Right cardiac atrium (tissue), 5 donors: ENCODE measurements around the gene GAPT. TPM values are rescaled to one million over a fixed set of nuclear protein-coding genes. Genes with fewer than 3 reads are reported as not detected.
A peak's percentile ranks its signal among the peaks of the same experiment; 100 is the strongest.

Experiments
- ATAC-seq, 2 donors: fragments of 200-7000 bp; cut with Tn5 transposase; one replicate each; pipeline versions ENCODE4 v1.8.0 to v1.9.1; 2020; ENCODE audit warnings: moderate library complexity in 2 of 2, mild to moderate bottlenecking in 1 of 2
- DNase-seq, 3 donors: peaks; one replicate each; pipeline ENCODE4 v3.0.0-alpha.2; 2020
- H3K27ac ChIP-seq: one replicate; pipeline ENCODE4 v1.5.1; 2013; ENCODE audit warnings: mild to moderate bottlenecking, low read length, control low read depth, moderate library complexity
- H3K27me3 ChIP-seq: one replicate; pipeline ENCODE4 v1.6.1; 2013; ENCODE audit not compliant: control insufficient read depth, insufficient read depth
- H3K4me1 ChIP-seq: one replicate; pipeline ENCODE4 v1.6.1; 2013; ENCODE audit warnings: low read length; ENCODE audit not compliant: control insufficient read depth, insufficient read depth
- H3K4me3 ChIP-seq: one replicate; pipeline ENCODE4 v1.5.1; 2013; ENCODE audit warnings: low read length, control low read depth
- H3K9me3 ChIP-seq: one replicate; pipeline ENCODE4 v1.6.1; 2013; ENCODE audit warnings: low read length; ENCODE audit not compliant: control insufficient read depth
- WGBS: extraction: QIAGEN DNeasy Blood & Tissue Kit; methylation state at CpG from one replicate; pipeline ENCODE4 v1.1.7; 2013; 5-methylcytosine and 5-hydroxymethylcytosine counted together
- intact Hi-C, 4 donors: fragments of 100-400 bp; cut with DNase I; formaldehyde crosslinking; loops; one replicate each; pipeline versions ENCODE4 v1.11.0 to v1.14.0; 2022 to 2023
- polyA plus RNA-seq: library from polyadenylated mRNA; stranded (reverse); fragments of 200-250 nt; gene quantifications from one replicate; pipeline ENCODE4 v1.2.3, GENCODE V29; 2013
- total RNA-seq, 4 donors: library from RNA; stranded (reverse); fragmentation: NEBNext Ultra II Directional; extraction: Animal tissue kit (Norgen Biotek cat#: 25700); gene quantifications; one replicate each; pipeline ENCODE4 v1.2.1, GENCODE V29; 2021
- donor health status: healthy with polysubstance abuse.
- donor health status: DM: no; HTN: yes; CAD: no.
- donor health status: DM: no; HTN: no; CAD: no.
- donor health status: DM: no; HTN: yes; CAD: no; lungs with severe emphysema.
- donor health status: DM: yes; HTN: yes; CAD: no.

GAPT gene
- total and polyA plus RNA-seq, 5 donors = 0.11 to 0.94 (median 0.48) TPM; not detected in 1

- Histone ChIP-seq H3K4me3 (no peak overlapping the region), H3K9me3 (no peaks in the 10 kb centered on the region), H3K27me3 (no peaks in the 10 kb centered on the region), H3K27ac (no peak overlapping the region), H3K4me1 (no peaks in the 10 kb centered on the region)
- intact Hi-C loops = loop anchor here in 1 of 4 donors (10.0 kb wide), 1 partner anchor 354 kb away; no protein-coding TSS in a partner anchor
- no peak for ATAC-seq
- DNase-seq = no peak
- WGBS = 67% methylated on average over 4 of the region's 4 CpGs
These were observed 709 bp upstream of the GAPT start for GRCh38 chr5:58490402-58491050.

GRCh38 chr5:58493141-58493540, 1.9 kb downstream of the GAPT start:
- intact Hi-C loops = loop anchor here in 1 of 4 donors (10.0 kb wide), 1 partner anchor 352 kb away; no protein-coding TSS in a partner anchor
- no peaks in the 10 kb centered on the region for H3K27me3 ChIP-seq
- H3K4me1 ChIP-seq = no peaks in the 10 kb centered on the region
- no peaks in the 10 kb centered on the region for H3K9me3 ChIP-seq
- ATAC-seq = no peak
- H3K4me3 ChIP-seq = no peak overlapping the region
- no peak overlapping the region for H3K27ac ChIP-seq
- no peak for DNase-seq

- H3K4me1 ChIP-seq = no peaks in the 10 kb centered on the region
- ATAC-seq = no peak
- H3K27me3 ChIP-seq = no peaks in the 10 kb centered on the region
- H3K9me3 ChIP-seq = no peaks in the 10 kb centered on the region
- no peak overlapping the region for H3K4me3 ChIP-seq
- H3K27ac ChIP-seq = no peak overlapping the region
- intact Hi-C loops = loop anchor here in 2 of 4 donors (5.0 to 10.0 kb wide), 2 partner anchors 348 to 356 kb away; no protein-coding TSS in a partner anchor
- WGBS = 80% methylated on average over 3 of the region's 3 CpGs
- no peak for DNase-seq
These were observed 5.3 kb downstream of the GAPT start for GRCh38 chr5:58496488-58496887.

- H3K4me3 ChIP-seq = no peak overlapping the region
- H3K4me1 ChIP-seq = no peaks in the 10 kb centered on the region
- WGBS = 80% methylated on average over 5 of the region's 5 CpGs
- no peaks in the 10 kb centered on the region for H3K27me3 ChIP-seq
- no peak for DNase-seq
- ATAC-seq = no peak
- intact Hi-C loops = loop anchor here in 2 of 4 donors (5.0 to 10.0 kb wide), 2 partner anchors 347 to 355 kb away; no protein-coding TSS in a partner anchor
- H3K9me3 ChIP-seq = no peaks in the 10 kb centered on the region
- H3K27ac ChIP-seq = no peak overlapping the region
These were observed 6.2 kb downstream of the GAPT start for GRCh38 chr5:58497386-58497785.

- ATAC-seq (no peak), DNase-seq (no peak)
- no peak overlapping the region for H3K4me3 ChIP-seq
- no peaks in the 10 kb centered on the region for H3K9me3 ChIP-seq
- no peak overlapping the region for H3K27ac ChIP-seq
- no peaks in the 10 kb centered on the region for H3K27me3 ChIP-seq
- H3K4me1 ChIP-seq = no peaks in the 10 kb centered on the region
- intact Hi-C loops = loop anchor here in 3 of 4 donors (2.0 to 10.0 kb wide), 3 partner anchors 347 to 354 kb away; no protein-coding TSS in a partner anchor
These were observed 6.7 kb downstream of the GAPT start for GRCh38 chr5:58497921-58498320.

GRCh38 chr5:58498340-58498942, 7.2 kb downstream of the GAPT start:
- no peak overlapping the region for H3K4me3 ChIP-seq
- ATAC-seq (peak in 1 of 2 donors; percentile 52), DNase-seq (peak in 2 of 3 donors; percentile 33 to 58)
- WGBS = 7% methylated on average over 2 of the region's 2 CpGs
- intact Hi-C loops = loop anchor here in 3 of 4 donors (2.0 to 10.0 kb wide), 3 partner anchors 346 to 354 kb away; no protein-coding TSS in a partner anchor
- H3K9me3 ChIP-seq = no peaks in the 10 kb centered on the region
- no peaks in the 10 kb centered on the region for H3K27me3 ChIP-seq
- no peak overlapping the region for H3K27ac ChIP-seq
- H3K4me1 ChIP-seq = no peaks in the 10 kb centered on the region

- no peak overlapping the region for H3K27ac ChIP-seq
- ATAC-seq (no peak), DNase-seq (no peak)
These were observed 8.0 kb downstream of the GAPT start for GRCh38 chr5:58499231-58499630.

GRCh38 chr5:58499941-58500340, 8.7 kb downstream of the GAPT start:
- no peaks in the 10 kb centered on the region for H3K9me3 ChIP-seq
- H3K4me1 ChIP-seq = no peaks in the 10 kb centered on the region
- H3K27ac ChIP-seq = no peak overlapping the region
- DNase-seq (no peak), ATAC-seq (no peak)
- H3K27me3 ChIP-seq = no peaks in the 10 kb centered on the region
- intact Hi-C loops = loop anchor here (2.0 to 10.0 kb wide), 4 partner anchors 345 to 352 kb away; no protein-coding TSS in a partner anchor
- no peak overlapping the region for H3K4me3 ChIP-seq
- WGBS = 16% methylated on average over 2 of the region's 2 CpGs

More at GRCh38 chr5:58499231-58499630, 8.0 kb downstream of the GAPT start:
- Histone ChIP-seq H3K4me1 (no peaks in the 10 kb centered on the region), H3K27me3 (no peaks in the 10 kb centered on the region), H3K4me3 (no peak overlapping the region), H3K9me3 (no peaks in the 10 kb centered on the region)
- 56% methylated on average over 3 of the region's 3 CpGs for WGBS
- intact Hi-C loops = loop anchor here in 3 of 4 donors (2.0 to 10.0 kb wide), 3 partner anchors 346 to 353 kb away; no protein-coding TSS in a partner anchor

- WGBS = 91% methylated on average over 2 of the region's 2 CpGs
- H3K27me3 ChIP-seq = no peaks in the 10 kb centered on the region
- no peaks in the 10 kb centered on the region for H3K4me1 ChIP-seq
- no peak for ATAC-seq
- DNase-seq = no peak
- intact Hi-C loops = loop anchor here in 1 of 4 donors (2.0 kb wide), 1 partner anchor 347 kb away; no protein-coding TSS in a partner anchor
- no peak overlapping the region for H3K4me3 ChIP-seq
- H3K27ac ChIP-seq = no peak overlapping the region
- no peaks in the 10 kb centered on the region for H3K9me3 ChIP-seq
These were observed 10.7 kb downstream of the GAPT start for GRCh38 chr5:58501778-58502417.

GRCh38 chr5:58503390-58504046, 12.3 kb downstream of the GAPT start:
- intact Hi-C loops = no loop called here
- 74% methylated on average over 3 of the region's 3 CpGs for WGBS
- Histone ChIP-seq H3K4me1 (no peaks in the 10 kb centered on the region), H3K9me3 (no peaks in the 10 kb centered on the region), H3K4me3 (no peak overlapping the region), H3K27me3 (no peaks in the 10 kb centered on the region), H3K27ac (no peak overlapping the region)
- DNase-seq (no peak), ATAC-seq (no peak)
